ENCODE results near the gene FARP1. TPM values are rescaled to one million over a fixed set of nuclear protein-coding genes. Genes with fewer than 3 reads are reported as not detected.

Gene FARP1
- polyA plus RNA-seq, 2 of the 4 experiments (the other 2 are of a cell fraction): 9.4 to 13.0 TPM

- no peak for ATAC-seq
- no peak for DNase-seq (ENCODE audit: low read depth in 1 of 2, low spot score in 1 of 2)
- Histone ChIP-seq H3K27ac (no peak overlapping the region), H3K9me3 (no peaks in the 10 kb centered on the region), H3K4me3 (no peak overlapping the region), H3K4me1 (no peaks in the 10 kb centered on the region), H3K4me2 (no peak overlapping the region)
- TF ChIP-seq RAD21 (conservative IDR thresholded peaks at IDR 0.05 in 1 of 2, IDR thresholded peaks at IDR 0.05 in 1 of 2): no peak
- no peak for TF ChIP-seq HEYL (CRISPR knock-in tag; IDR thresholded peaks at IDR 0.05)
- TF ChIP-seq ZNF302 (CRISPR knock-in tag; IDR thresholded peaks at IDR 0.05): no peak
- TF ChIP-seq RCOR1 (IDR thresholded peaks at IDR 0.05; ENCODE audit: low read depth, low read length): no peak
- TF ChIP-seq E2F6 (IDR thresholded peaks at IDR 0.05; ENCODE audit: borderline replicate concordance, low read depth): no peak
- TF ChIP-seq PHF8 (IDR thresholded peaks at IDR 0.05; ENCODE audit: borderline replicate concordance, low read depth): no peak
- TF ChIP-seq MYC (IDR thresholded peaks at IDR 0.05; ENCODE audit: borderline replicate concordance, low read length): no peak
- no peak for TF ChIP-seq HOXA7 (CRISPR knock-in tag; IDR thresholded peaks at IDR 0.05)
- no peak for TF ChIP-seq CBX2 (IDR thresholded peaks at IDR 0.05; ENCODE audit: borderline replicate concordance, low read depth)
- TF ChIP-seq FOSL2 (IDR thresholded peaks at IDR 0.05): no peak
- TF ChIP-seq FOSL2 (CRISPR knock-in tag; IDR thresholded peaks at IDR 0.05): no peak
- TF ChIP-seq REST (IDR thresholded peaks at IDR 0.05): no peak
- CTCF ChIA-PET: no interaction called here
- no peak for FAIRE-seq
- WGBS (ENCODE audit: missing lambda C conversion rate): 65% methylated on average over 4 of the region's 4 CpGs
- POLR2A ChIA-PET: no interaction called here
Measured at GRCh38 chr13:98335721-98336120, 192.8 kb downstream of the FARP1 start.

- Histone ChIP-seq H3K4me2 (no peak overlapping the region), H3K4me1 (no peaks in the 10 kb centered on the region), H3K9me3 (no peaks in the 10 kb centered on the region), H3K4me3 (no peak overlapping the region), H3K27ac (no peak overlapping the region)
- no peak for FAIRE-seq
- WGBS (ENCODE audit: missing lambda C conversion rate): 55% methylated on average over 5 of the region's 5 CpGs
- no peak for ATAC-seq
- ChIA-PET CTCF (no interaction called here), POLR2A (no interaction called here)
- no peak for TF ChIP-seq RAD21 (conservative IDR thresholded peaks at IDR 0.05 in 1 of 2, IDR thresholded peaks at IDR 0.05 in 1 of 2)
- no peak for TF ChIP-seq MAZ (IDR thresholded peaks at IDR 0.05; ENCODE audit: borderline replicate concordance, low read depth, low read length)
- TF ChIP-seq FOXS1 (CRISPR knock-in tag; IDR thresholded peaks at IDR 0.05): no peak
- TF ChIP-seq, protein P1, sequence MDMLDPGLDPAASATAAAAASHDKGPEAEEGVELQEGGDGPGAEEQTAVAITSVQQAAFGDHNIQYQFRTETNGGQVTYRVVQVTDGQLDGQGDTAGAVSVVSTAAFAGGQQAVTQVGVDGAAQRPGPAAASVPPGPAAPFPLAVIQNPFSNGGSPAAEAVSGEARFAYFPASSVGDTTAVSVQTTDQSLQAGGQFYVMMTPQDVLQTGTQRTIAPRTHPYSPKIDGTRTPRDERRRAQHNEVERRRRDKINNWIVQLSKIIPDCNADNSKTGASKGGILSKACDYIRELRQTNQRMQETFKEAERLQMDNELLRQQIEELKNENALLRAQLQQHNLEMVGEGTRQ (IDR thresholded peaks at IDR 0.05): no peak
- no peak for TF ChIP-seq HMGXB4 (CRISPR knock-in tag; IDR thresholded peaks at IDR 0.05; ENCODE audit: borderline replicate concordance)
- no peak for TF ChIP-seq RARB (CRISPR knock-in tag; IDR thresholded peaks at IDR 0.05)
- TF ChIP-seq REST (IDR thresholded peaks at IDR 0.05): no peak
- TF ChIP-seq MAX (IDR thresholded peaks at IDR 0.05): no peak
- no peak for TF ChIP-seq MAFK (IDR thresholded peaks at IDR 0.05; ENCODE audit: partially characterized antibody)
- no peak for TF ChIP-seq CEBPB (IDR thresholded peaks at IDR 0.05)
- TF ChIP-seq MYC (IDR thresholded peaks at IDR 0.05; ENCODE audit: borderline replicate concordance, low read length): no peak
- DNase-seq (ENCODE audit: low read depth in 1 of 2, low spot score in 1 of 2): no peak
Measured at GRCh38 chr13:98338310-98338709, 195.4 kb downstream of the FARP1 start.

Data from A549 (cell line).